CD8-positive, alpha-beta memory T cell (primary cell): ENCODE results near the gene ITPR3. TPM values are rescaled to one million over a fixed set of nuclear protein-coding genes. Genes with fewer than 3 reads are reported as not detected.
A peak's percentile ranks its signal among the peaks of the same experiment; 100 is the strongest.

Experiments used
- CTCF ChIA-PET: fragments of 350-600 bp; sonication (Branson Sonifier 250); formaldehyde crosslinking; loops from one replicate; lab custom pipeline; 2021; ENCODE audit warnings: antibody characterized with exemption; lab: Charles Lee
- POLR2A ChIA-PET: fragments of 350-600 bp; sonication (Branson Sonifier 250); formaldehyde crosslinking; loops from one replicate; lab custom pipeline; 2021; ENCODE audit warnings: antibody characterized with exemption; lab: Charles Lee
- DNase-seq, 5 donors: peaks; one replicate each; pipeline versions ENCODE4 v3.0.0 to v3.0.0-alpha.2; 2020 to 2022; ENCODE audit warnings: mixed read lengths in 1 of 5
- H3K27ac ChIP-seq: one replicate; pipeline ENCODE4 v1.7.0; 2013; ENCODE audit warnings: low read depth, mild to moderate bottlenecking, low read length, moderate library complexity
- H3K27me3 ChIP-seq: 2 replicates; pipeline ENCODE4 v1.7.0; 2013; ENCODE audit warnings: low read length, mild to moderate bottlenecking; ENCODE audit not compliant: insufficient read depth, poor library complexity, severe bottlenecking
- H3K36me3 ChIP-seq: 2 replicates; pipeline ENCODE4 v1.7.0; 2013; ENCODE audit warnings: mild to moderate bottlenecking, low read length, moderate library complexity; ENCODE audit not compliant: insufficient read depth
- H3K4me1 ChIP-seq: 2 replicates; pipeline ENCODE4 v1.7.0; 2013; ENCODE audit warnings: mild to moderate bottlenecking, low read length, moderate library complexity; ENCODE audit not compliant: insufficient read depth
- H3K4me3 ChIP-seq: 2 replicates; pipeline ENCODE4 v1.7.0; 2013; ENCODE audit warnings: mild to moderate bottlenecking, low read length
- H3K9me3 ChIP-seq: 2 replicates; pipeline ENCODE4 v1.7.0; 2013; ENCODE audit warnings: mild to moderate bottlenecking, low read length
- H3K27ac Mint-ChIP-seq, 8 donors: one replicate each; pipeline ENCODE4 v1.8.0; 2020 to 2021; ENCODE audit warnings: mixed read lengths in 8 of 8, mild to moderate bottlenecking in 6 of 8, inconsistent platforms in 3 of 8, moderate library complexity in 3 of 8
- H3K27me3 Mint-ChIP-seq, 2 donors: one replicate each; pipeline ENCODE4 v1.8.0; 2020 to 2021; ENCODE audit warnings: mixed read lengths in 2 of 2, mild to moderate bottlenecking in 1 of 2, moderate library complexity in 1 of 2
- H3K36me3 Mint-ChIP-seq, 3 donors: one replicate each; pipeline ENCODE4 v1.8.0; 2020 to 2021; ENCODE audit warnings: mixed read lengths in 3 of 3, inconsistent platforms in 1 of 3, mild to moderate bottlenecking in 1 of 3
- H3K4me1 Mint-ChIP-seq, 3 donors: one replicate each; pipeline ENCODE4 v1.8.0; 2020 to 2021; ENCODE audit warnings: mixed read lengths in 3 of 3, inconsistent platforms in 1 of 3, mild to moderate bottlenecking in 1 of 3
- H3K4me3 Mint-ChIP-seq, 7 donors: one replicate each; pipeline ENCODE4 v1.8.0; 2020 to 2021; ENCODE audit warnings: mixed read lengths in 7 of 7, mild to moderate bottlenecking in 6 of 7, moderate library complexity in 4 of 7, inconsistent platforms in 2 of 7
- H3K9me3 Mint-ChIP-seq, 5 donors: one replicate each; pipeline ENCODE4 v1.8.0; 2020 to 2022; ENCODE audit warnings: mixed read lengths in 5 of 5, mild to moderate bottlenecking in 3 of 5, moderate library complexity in 2 of 5, inconsistent platforms in 1 of 5
- polyA plus RNA-seq: library from polyadenylated mRNA; unstranded; fragments of 300-500 nt; fragmentation: Illumina TruSeq; gene quantifications from one replicate; pipeline ENCODE4 v1.2.3, GENCODE V29; 2021
- total RNA-seq, 2 experiments: library from RNA; stranded (reverse); gene quantifications; one replicate each; pipeline ENCODE4 v1.2.3, GENCODE V29; 2021

The ITPR3 gene
- total and polyA plus RNA-seq, 3 experiments from 2014 or later = 7.9 to 43.3 (median 42.0) TPM

GRCh38 chr6:33665957-33666356 is 44.8 kb downstream of the ITPR3 start:
- peaks cover 15% of the 10 kb centered on the region for H3K4me1 ChIP-seq
- ChIA-PET POLR2A (interaction anchor here (1.5 kb wide), 1 partner anchor 16 kb away, joined by 4 read pairs; no protein-coding TSS in a partner anchor), CTCF (no interaction called here)
- H3K36me3 ChIP-seq = peaks cover 30% of the 10 kb centered on the region
- Mint-ChIP-seq H3K36me3 (peaks cover 5 to 84% (median 12%) of the 10 kb centered on the region in 3 donors), H3K4me3 (no peak overlapping the region), H3K27ac (no peak overlapping the region), H3K27me3 (no peaks in the 10 kb centered on the region), H3K4me1 (peaks cover 2 to 13% (median 8%) of the 10 kb centered on the region in 3 donors), H3K9me3 (no peaks in the 10 kb centered on the region)
- no peak overlapping the region for H3K4me3 ChIP-seq
- no peaks in the 10 kb centered on the region for H3K27me3 ChIP-seq
- no peak for DNase-seq
- H3K27ac ChIP-seq = no peak overlapping the region
- no peaks in the 10 kb centered on the region for H3K9me3 ChIP-seq

- no peaks in the 10 kb centered on the region for H3K9me3 Mint-ChIP-seq
- H3K27me3 ChIP-seq = no peaks in the 10 kb centered on the region
- no peak overlapping the region for H3K27ac ChIP-seq
- peaks cover 5 to 88% (median 17%) of the 10 kb centered on the region in 3 donors for H3K36me3 Mint-ChIP-seq
- H3K4me3 ChIP-seq = no peak overlapping the region
- H3K27me3 Mint-ChIP-seq = no peaks in the 10 kb centered on the region
- DNase-seq = no peak
- peaks cover 2 to 13% (median 8%) of the 10 kb centered on the region in 3 donors for H3K4me1 Mint-ChIP-seq
- H3K4me1 ChIP-seq = peaks cover 15% of the 10 kb centered on the region
- ChIA-PET POLR2A (interaction anchor here (0.6 kb wide), 1 partner anchor 342 kb away, joined by 11 read pairs; no protein-coding TSS in a partner anchor), CTCF (interaction anchor here (0.8 kb wide), 1 partner anchor 44 kb away, joined by 3 read pairs; no protein-coding TSS in a partner anchor)
- peaks cover 32% of the 10 kb centered on the region for H3K36me3 ChIP-seq
- no peak overlapping the region for H3K4me3 Mint-ChIP-seq
- H3K9me3 ChIP-seq = no peaks in the 10 kb centered on the region
- no peak overlapping the region for H3K27ac Mint-ChIP-seq
Observed at GRCh38 chr6:33667072-33667471, 46.0 kb downstream of the ITPR3 start.

GRCh38 chr6:33667776-33668175 is 46.7 kb downstream of the ITPR3 start:
- peaks cover 15% of the 10 kb centered on the region for H3K4me1 ChIP-seq
- peaks cover 5 to 90% (median 17%) of the 10 kb centered on the region in 3 donors for H3K36me3 Mint-ChIP-seq
- CTCF ChIA-PET = interaction anchor here (1.7 kb wide), 1 partner anchor 33 kb away, joined by 5 read pairs; no protein-coding TSS in a partner anchor
- no peaks in the 10 kb centered on the region for H3K9me3 Mint-ChIP-seq
- H3K27me3 Mint-ChIP-seq = no peaks in the 10 kb centered on the region
- peaks cover 36% of the 10 kb centered on the region for H3K36me3 ChIP-seq
- POLR2A ChIA-PET = interaction anchor here (0.6 kb wide), 1 partner anchor 343 kb away, joined by 11 read pairs; no protein-coding TSS in a partner anchor
- H3K4me3 Mint-ChIP-seq = no peak overlapping the region
- H3K27me3 ChIP-seq = no peaks in the 10 kb centered on the region
- no peak overlapping the region for H3K4me3 ChIP-seq
- H3K27ac ChIP-seq = no peak overlapping the region
- H3K27ac Mint-ChIP-seq = peak overlapping the region in 2 of 8 donors; percentile 47 to 81
- no peaks in the 10 kb centered on the region for H3K9me3 ChIP-seq
- no peak for DNase-seq
- peaks cover 2 to 13% (median 8%) of the 10 kb centered on the region in 3 donors for H3K4me1 Mint-ChIP-seq

- H3K27me3 Mint-ChIP-seq = no peaks in the 10 kb centered on the region
- peaks cover 15% of the 10 kb centered on the region for H3K4me1 ChIP-seq
- H3K4me1 Mint-ChIP-seq = peaks cover 2 to 13% (median 8%) of the 10 kb centered on the region in 3 donors
- H3K4me3 ChIP-seq = no peak overlapping the region
- H3K27me3 ChIP-seq = no peaks in the 10 kb centered on the region
- no peaks in the 10 kb centered on the region for H3K9me3 ChIP-seq
- H3K36me3 Mint-ChIP-seq = peaks cover 5 to 91% (median 17%) of the 10 kb centered on the region in 3 donors
- CTCF ChIA-PET = interaction anchor here (1.7 kb wide), 1 partner anchor 33 kb away, joined by 5 read pairs; no protein-coding TSS in a partner anchor
- POLR2A ChIA-PET = no interaction called here
- no peak for DNase-seq
- no peak overlapping the region for H3K4me3 Mint-ChIP-seq
- peak overlapping the region in 7 of 8 donors; percentile 33 to 81 (median 54) for H3K27ac Mint-ChIP-seq
- H3K36me3 ChIP-seq = peaks cover 42% of the 10 kb centered on the region
- no peaks in the 10 kb centered on the region for H3K9me3 Mint-ChIP-seq
- no peak overlapping the region for H3K27ac ChIP-seq
Observed at GRCh38 chr6:33668328-33668727, 47.2 kb downstream of the ITPR3 start.

GRCh38 chr6:33668914-33669313 is 47.8 kb downstream of the ITPR3 start:
- no peaks in the 10 kb centered on the region for H3K27me3 Mint-ChIP-seq
- peak overlapping the region in 5 of 8 donors; percentile 19 to 80 (median 66) for H3K27ac Mint-ChIP-seq
- peak in 2 of 5 donors; percentile 16 to 21 for DNase-seq
- ChIA-PET CTCF (interaction anchor here (0.6 to 1.7 kb wide), 2 partner anchors 16 to 32 kb away, joined by 3 to 5 read pairs; no protein-coding TSS in a partner anchor), POLR2A (no interaction called here)
- H3K27ac ChIP-seq = no peak overlapping the region
- H3K4me3 Mint-ChIP-seq = no peak overlapping the region
- H3K9me3 ChIP-seq = no peaks in the 10 kb centered on the region
- H3K4me1 ChIP-seq = peaks cover 15% of the 10 kb centered on the region
- H3K4me1 Mint-ChIP-seq = peaks cover 2 to 13% (median 8%) of the 10 kb centered on the region in 3 donors
- H3K4me3 ChIP-seq = no peak overlapping the region
- H3K27me3 ChIP-seq = no peaks in the 10 kb centered on the region
- peaks cover 44% of the 10 kb centered on the region for H3K36me3 ChIP-seq
- no peaks in the 10 kb centered on the region for H3K9me3 Mint-ChIP-seq
- H3K36me3 Mint-ChIP-seq = peaks cover 5 to 90% (median 15%) of the 10 kb centered on the region in 3 donors

GRCh38 chr6:33670086-33670660 is 49.1 kb downstream of the ITPR3 start:
- Mint-ChIP-seq H3K9me3 (no peaks in the 10 kb centered on the region), H3K27ac (peak overlapping the region in 1 of 8 donors; percentile 9), H3K36me3 (peaks cover 5 to 87% (median 19%) of the 10 kb centered on the region in 3 donors), H3K27me3 (no peaks in the 10 kb centered on the region), H3K4me3 (peak overlapping the region in 1 of 7 donors; percentile 38), H3K4me1 (peaks cover 2 to 13% (median 8%) of the 10 kb centered on the region in 3 donors)
- CTCF ChIA-PET = interaction anchor here (0.7 to 1.0 kb wide), 2 partner anchors 41 to 247 kb away, joined by 3 to 4 read pairs; partner anchors contain the start of gene UQCC2
- Histone ChIP-seq H3K27me3 (no peaks in the 10 kb centered on the region), H3K4me3 (no peak overlapping the region), H3K27ac (no peak overlapping the region), H3K9me3 (no peaks in the 10 kb centered on the region), H3K4me1 (peaks cover 15% of the 10 kb centered on the region), H3K36me3 (peaks cover 49% of the 10 kb centered on the region)
- POLR2A ChIA-PET = no interaction called here
- no peak for DNase-seq

- H3K9me3 Mint-ChIP-seq = no peaks in the 10 kb centered on the region
- POLR2A ChIA-PET = no interaction called here
- Histone ChIP-seq H3K9me3 (no peaks in the 10 kb centered on the region), H3K4me3 (no peak overlapping the region), H3K27me3 (no peaks in the 10 kb centered on the region), H3K36me3 (peaks cover 55% of the 10 kb centered on the region), H3K4me1 (peaks cover 15% of the 10 kb centered on the region), H3K27ac (no peak overlapping the region)
- no peak overlapping the region for H3K27ac Mint-ChIP-seq
- DNase-seq = no peak
- no peak overlapping the region for H3K4me3 Mint-ChIP-seq
- CTCF ChIA-PET = interaction anchor here (1.0 kb wide), 1 partner anchor 40 kb away, joined by 4 read pairs; the partner anchor contains the start of gene UQCC2
- peaks cover 2 to 13% (median 8%) of the 10 kb centered on the region in 3 donors for H3K4me1 Mint-ChIP-seq
- H3K27me3 Mint-ChIP-seq = no peaks in the 10 kb centered on the region
- H3K36me3 Mint-ChIP-seq = peaks cover 5 to 89% (median 19%) of the 10 kb centered on the region in 3 donors
Observed at GRCh38 chr6:33670971-33671743, 50.0 kb downstream of the ITPR3 start.
